Smooth muscle cell (in vitro differentiated cells): ENCODE data around the gene CHD9. TPM values are rescaled to one million over a fixed set of nuclear protein-coding genes. Genes with fewer than 3 reads are reported as not detected.
A peak's percentile ranks its signal among the peaks of the same experiment; 100 is the strongest.

ENCODE experiments used
- DNase-seq: peaks from one replicate; lab custom pipeline; 2025; ENCODE audit not compliant: unreplicated experiment; lab: John Stamatoyannopoulos, UW
- H2AFZ ChIP-seq: fragments of 200-600 bp; sonication (generic); 2 replicates; pipeline ENCODE4 v1.6.0; 2016; ENCODE audit warnings: antibody characterized with exemption, low read depth, mild to moderate bottlenecking
- H3F3A ChIP-seq: fragments of 200-600 bp; sonication (generic); 2 replicates; pipeline ENCODE4 v1.6.0; 2017; ENCODE audit warnings: antibody characterized with exemption, low read depth
- H3K27ac ChIP-seq: fragments of 200-600 bp; sonication (generic); 2 replicates; pipeline ENCODE4 v1.5.1; 2016; ENCODE audit warnings: low read depth, mild to moderate bottlenecking
- H3K27me3 ChIP-seq: fragments of 200-600 bp; sonication (generic); 2 replicates; pipeline ENCODE4 v1.6.1; 2016; ENCODE audit warnings: low read depth, mild to moderate bottlenecking
- H3K36me3 ChIP-seq: fragments of 200-600 bp; sonication (generic); 2 replicates; pipeline ENCODE4 v1.5.1; 2016; ENCODE audit warnings: low read depth
- H3K4me1 ChIP-seq: fragments of 200-600 bp; sonication (generic); 2 replicates; pipeline ENCODE4 v1.5.1; 2016; ENCODE audit warnings: low read depth
- H3K4me2 ChIP-seq: fragments of 200-600 bp; sonication (generic); 2 replicates; pipeline ENCODE4 v1.6.0; 2016; ENCODE audit warnings: mild to moderate bottlenecking
- H3K4me3 ChIP-seq: fragments of 200-600 bp; sonication (generic); 2 replicates; pipeline ENCODE4 v1.5.1; 2016; ENCODE audit warnings: mild to moderate bottlenecking
- H3K79me2 ChIP-seq: fragments of 200-600 bp; sonication (generic); 2 replicates; pipeline ENCODE4 v1.6.0; 2016; ENCODE audit warnings: low read depth, mild to moderate bottlenecking
- H3K9ac ChIP-seq: fragments of 200-600 bp; sonication (generic); 2 replicates; pipeline ENCODE4 v1.6.0; 2016; ENCODE audit warnings: low read depth
- H3K9me3 ChIP-seq: fragments of 200-600 bp; sonication (generic); replicated peaks from 2 replicates; pipeline ENCODE4 v1.5.1; 2016; ENCODE audit warnings: low read depth
- H4K20me1 ChIP-seq: fragments of 200-600 bp; sonication (generic); 2 replicates; pipeline ENCODE4 v1.6.0; 2016; ENCODE audit warnings: low read depth
- CTCF ChIP-seq: fragments of 200-600 bp; sonication (generic); IDR thresholded peaks from 2 replicates; pipeline ENCODE4 v1.5.1; 2017; ENCODE audit warnings: borderline replicate concordance, mild to moderate bottlenecking, antibody characterized with exemption; ENCODE audit not compliant: insufficient read depth, poor library complexity, severe bottlenecking
- WGBS: methylation state at CpG from one replicate; pipeline ENCODE4 v1.1.7; 2016; ENCODE audit warnings: low lambda C conversion rate; 5-methylcytosine and 5-hydroxymethylcytosine counted together
- polyA plus RNA-seq: library from polyadenylated mRNA; unstranded; fragments of >200 nt; fragmentation: Nextera tagmentation; extraction: Ambion mirVana; gene quantifications from 2 replicates; pipeline ENCODE4 v1.2.1, GENCODE V29; 2016
- total RNA-seq: library from RNA; depleted of rRNA; stranded (reverse); fragments of >200 nt; gene quantifications from 2 replicates; pipeline ENCODE4 v1.2.3, GENCODE V29; 2014

Gene CHD9
- total and polyA plus RNA-seq, 2 experiments from 2014 or later: 43.7 to 117 TPM

- TF ChIP-seq CTCF: no peak
- peaks cover 91% of the 10 kb centered on the region for H3K79me2 ChIP-seq
- DNase-seq: no peak
Observed at GRCh38 chr16:53216798-53217197, 162.0 kb downstream of the CHD9 start.

GRCh38 chr16:53219371-53219770, 164.6 kb downstream of the CHD9 start:
- peaks cover 4% of the 10 kb centered on the region for H3K4me1 ChIP-seq
- peaks cover 54% of the 10 kb centered on the region for H4K20me1 ChIP-seq
- H3K36me3 ChIP-seq: no peaks in the 10 kb centered on the region
- H3K27me3 ChIP-seq: no peaks in the 10 kb centered on the region
- no peak overlapping the region for H3K4me2 ChIP-seq
- peaks cover 75% of the 10 kb centered on the region for H3K79me2 ChIP-seq
- H3K9ac ChIP-seq: no peak overlapping the region
- no peaks in the 10 kb centered on the region for H3F3A ChIP-seq
- no peaks in the 10 kb centered on the region for H3K9me3 ChIP-seq
- 86% methylated on average over 4 of the region's 4 CpGs for WGBS
- TF ChIP-seq CTCF: no peak
- H3K4me3 ChIP-seq: no peak overlapping the region
- H3K27ac ChIP-seq: peak overlapping the region; percentile 33
- DNase-seq: no peak
- H2AFZ ChIP-seq: no peak overlapping the region

More at GRCh38 chr16:53216798-53217197, 162.0 kb downstream of the CHD9 start:
- Histone ChIP-seq H3K4me1 (peaks cover 4% of the 10 kb centered on the region), H2AFZ (no peak overlapping the region), H3K36me3 (no peaks in the 10 kb centered on the region), H3F3A (no peaks in the 10 kb centered on the region), H3K27me3 (no peaks in the 10 kb centered on the region), H3K9me3 (no peaks in the 10 kb centered on the region), H4K20me1 (peaks cover 62% of the 10 kb centered on the region), H3K4me3 (no peak overlapping the region), H3K4me2 (no peak overlapping the region), H3K9ac (no peak overlapping the region), H3K27ac (no peak overlapping the region)
- 93% methylated on average over 2 of the region's 2 CpGs for WGBS

- Histone ChIP-seq H4K20me1 (peaks cover 48% of the 10 kb centered on the region), H3K27ac (peak overlapping the region; percentile 33), H3K4me2 (no peak overlapping the region), H3F3A (no peaks in the 10 kb centered on the region), H3K4me1 (peaks cover 4% of the 10 kb centered on the region), H3K27me3 (no peaks in the 10 kb centered on the region), H3K36me3 (no peaks in the 10 kb centered on the region), H3K79me2 (peaks cover 69% of the 10 kb centered on the region), H3K9ac (no peak overlapping the region), H2AFZ (no peak overlapping the region), H3K4me3 (no peak overlapping the region), H3K9me3 (no peaks in the 10 kb centered on the region)
- no peak for TF ChIP-seq CTCF
- no peak for DNase-seq
- 93% methylated on average over 2 of the region's 2 CpGs for WGBS
Observed at GRCh38 chr16:53219795-53220454, 165.1 kb downstream of the CHD9 start.

- Histone ChIP-seq H3K9ac (no peak overlapping the region), H3K27ac (peak overlapping the region; percentile 11), H3K4me1 (peaks cover 4% of the 10 kb centered on the region), H3K79me2 (peaks cover 62% of the 10 kb centered on the region), H3K9me3 (no peaks in the 10 kb centered on the region), H2AFZ (no peak overlapping the region), H3K4me2 (no peak overlapping the region), H4K20me1 (peaks cover 41% of the 10 kb centered on the region), H3K27me3 (no peaks in the 10 kb centered on the region), H3F3A (no peaks in the 10 kb centered on the region), H3K36me3 (no peaks in the 10 kb centered on the region), H3K4me3 (no peak overlapping the region)
- 100% methylated on average over 2 of the region's 2 CpGs for WGBS
- DNase-seq: no peak
- peak; percentile 16 for TF ChIP-seq CTCF
Observed at GRCh38 chr16:53220585-53220984, 165.8 kb downstream of the CHD9 start.
